AG09309 (cell line): ENCODE measurements around the gene WDR62.

ENCODE experiments used
- DNase-seq: peaks from one replicate; pipeline ENCODE4 v3.0.0-alpha.2; 2010; ENCODE audit warnings: low read depth
- H3K4me3 ChIP-seq: 2 replicates; pipeline ENCODE4 v1.5.1; 2011; ENCODE audit warnings: mild to moderate bottlenecking, low read depth, low read length, moderate library complexity; ENCODE audit not compliant: control insufficient read depth
- CTCF ChIP-seq: IDR thresholded peaks from 2 replicates; pipeline ENCODE4 v1.5.1; 2011; ENCODE audit warnings: mild to moderate bottlenecking, low read depth, low read length, inconsistent platforms; ENCODE audit not compliant: insufficient read depth, control insufficient read depth; ENCODE audit errors: missing control alignments

Gene WDR62

GRCh38 chr19:36013280-36014011, 41.3 kb upstream of the WDR62 start:
- no peak for DNase-seq
- peak overlapping the region; percentile 83 for H3K4me3 ChIP-seq
- TF ChIP-seq CTCF = no peak

- DNase-seq = peak; percentile 89
- peak within 1 kb of the TSS; percentile 83 for H3K4me3 ChIP-seq
- TF ChIP-seq CTCF = no peak
Measured at GRCh38 chr19:36014012-36014924, 40.4 kb upstream of the WDR62 start, which contains the start of gene ALKBH6. Gene ALKBH6, minus strand, starts transcription at chr19:36014213. Its CDS starts 816 bp downstream, at chr19:36013397.

- no peak for TF ChIP-seq CTCF
- DNase-seq = no peak
- no peak overlapping the region for H3K4me3 ChIP-seq
Measured at GRCh38 chr19:36019061-36019670, 35.5 kb upstream of the WDR62 start.

GRCh38 chr19:36023432-36023831, 31.3 kb upstream of the WDR62 start:
- H3K4me3 ChIP-seq = no peak overlapping the region
- no peak for TF ChIP-seq CTCF
- DNase-seq = no peak

- no peak overlapping the region for H3K4me3 ChIP-seq
- no peak for DNase-seq
- TF ChIP-seq CTCF = no peak
Measured at GRCh38 chr19:36025541-36025940, 29.2 kb upstream of the WDR62 start.

GRCh38 chr19:36026091-36026876, 28.4 kb upstream of the WDR62 start:
- H3K4me3 ChIP-seq = no peak overlapping the region
- no peak for TF ChIP-seq CTCF
- no peak for DNase-seq
